HepG2 (cell line): ENCODE results near the gene NELL1. TPM values are rescaled to one million over a fixed set of nuclear protein-coding genes. Genes with fewer than 3 reads are reported as not detected.

ENCODE experiments used
- ATAC-seq: fragments of 200-7000 bp; cut with Tn5 transposase; 3 replicates; pipeline ENCODE4 v1.9.1; 2020; ENCODE audit warnings: mild to moderate bottlenecking, moderate library complexity
- BruUV-seq: library from RNA; stranded (reverse); fragments of 400-500 nt; replicated peaks from 2 replicates; lab custom pipeline; 2021; lab: Mats Ljungman, UMichigan
- CTCF ChIA-PET: fragments of 300-600 bp; formaldehyde crosslinking; extraction: SDS; loops from one replicate; lab custom pipeline; 2021; ENCODE audit warnings: low total read pairs, inconsistent platforms, low intra/inter-chr PET ratio; lab: Yijun Ruan, JAX
- POLR2A ChIA-PET: fragments of 350-600 bp; sonication (Branson Sonifier 250); formaldehyde crosslinking; loops from one replicate; lab custom pipeline; 2020; ENCODE audit warnings: antibody characterized with exemption, inconsistent platforms; lab: Yijun Ruan, JAX
- DNase-seq: peaks from one replicate; pipeline ENCODE4 v3.0.0-alpha.2; 2015; ENCODE audit warnings: low spot score
- FAIRE-seq: peaks from 3 replicates; lab custom pipeline; 2011; peaks lifted over from hg19 to GRCh38; lab: Jason Lieb, UNC
- H2AFZ ChIP-seq: one replicate; pipeline ENCODE4 v1.6.1; 2011; ENCODE audit warnings: low read length, inconsistent platforms
- H3K27ac ChIP-seq: fragments of 300-600 bp; 3 replicates; pipeline ENCODE4 v1.8.0; 2011; ENCODE audit warnings: mixed run types, mild to moderate bottlenecking, mixed read lengths, low read length, inconsistent platforms; ENCODE audit not compliant: insufficient read depth; ENCODE audit errors: extremely low read length
- H3K27me3 ChIP-seq, 2 experiments: fragments of 200-600 bp in 1 of 2; 2 replicates in 1 of 2; 3 replicates in 1 of 2; pipeline versions ENCODE4 v1.6.0 to v1.8.0; 2011; ENCODE audit warnings: low read length in 2 of 2, mild to moderate bottlenecking in 2 of 2, moderate library complexity in 2 of 2, inconsistent platforms in 1 of 2; ENCODE audit not compliant: insufficient read depth in 2 of 2, control insufficient read depth in 1 of 2
- H3K36me3 ChIP-seq, 2 experiments: fragments of 200-600 bp in 1 of 2; replicated peaks in 1 of 2; 2 replicates in 1 of 2; 3 replicates in 1 of 2; pipeline versions ENCODE4 v1.5.1 to v1.8.0; 2011; ENCODE audit warnings: low read length in 2 of 2, inconsistent platforms in 1 of 2; ENCODE audit not compliant: insufficient read depth in 2 of 2, control insufficient read depth in 1 of 2
- H3K4me1 ChIP-seq: 2 replicates; pipeline ENCODE4 v1.5.1; 2012; ENCODE audit warnings: low read length, inconsistent platforms; ENCODE audit not compliant: insufficient read depth
- H3K4me2 ChIP-seq: 2 replicates; pipeline ENCODE4 v1.6.0; 2011; ENCODE audit warnings: low read depth, low read length, inconsistent platforms
- H3K4me3 ChIP-seq, 3 experiments: fragments of 200-600 bp in 1 of 3; sonication (generic), shearing (Covaris generic) in 1 of 3; replicated peaks in 1 of 3; 2 replicates each; pipeline ENCODE4 v1.5.1; 2011 to 2016; ENCODE audit warnings: low read length in 3 of 3, inconsistent platforms in 2 of 3, low read depth in 2 of 3, mild to moderate bottlenecking in 2 of 3, control low read depth in 1 of 3, mixed read lengths in 1 of 3; ENCODE audit not compliant: insufficient read depth in 1 of 3
- H3K79me2 ChIP-seq: one replicate; pipeline ENCODE4 v1.6.1; 2011; ENCODE audit warnings: low read length, inconsistent platforms; ENCODE audit not compliant: insufficient read depth
- H3K9ac ChIP-seq: 2 replicates; pipeline ENCODE4 v1.6.0; 2011; ENCODE audit warnings: mild to moderate bottlenecking, low read depth, low read length, inconsistent platforms; ENCODE audit not compliant: insufficient read depth
- H3K9me3 ChIP-seq: 2 replicates; pipeline ENCODE4 v1.5.1; 2012; ENCODE audit warnings: mild to moderate bottlenecking, low read length
- H4K20me1 ChIP-seq: 2 replicates; pipeline ENCODE4 v1.6.0; 2011; ENCODE audit warnings: inconsistent platforms, mild to moderate bottlenecking, low read length, moderate library complexity; ENCODE audit not compliant: insufficient read depth
- CTCF ChIP-seq: sonication (generic); formaldehyde crosslinking; IDR thresholded peaks from 2 replicates; pipeline ENCODE4 v1.5.0; 2020; ENCODE audit warnings: mild to moderate bottlenecking, missing genetic modification reagents, moderate library complexity
- TAF1 ChIP-seq: sonication (generic); formaldehyde crosslinking; IDR thresholded peaks from 2 replicates; pipeline ENCODE4 v1.4.0; 2020; ENCODE audit warnings: missing genetic modification reagents
- THAP7 ChIP-seq: sonication (generic); formaldehyde crosslinking; IDR thresholded peaks from 2 replicates; pipeline ENCODE4 v1.8.1; 2023; ENCODE audit warnings: mild to moderate bottlenecking, missing genetic modification reagents
- ZNF350 ChIP-seq: sonication (generic); formaldehyde crosslinking; IDR thresholded peaks from 2 replicates; pipeline ENCODE4 v1.4.0; 2020; ENCODE audit warnings: mild to moderate bottlenecking, low read depth, missing genetic modification reagents, borderline replicate concordance
- ZNF407 ChIP-seq: sonication (generic); formaldehyde crosslinking; IDR thresholded peaks from one replicate; pipeline ENCODE4 v1.5.1; 2020; ENCODE audit warnings: mild to moderate bottlenecking, missing genetic modification reagents; ENCODE audit errors: not compliant biosample characterization
- WGBS: methylation state at CpG from one replicate; pipeline ENCODE4 v1.1.6; 2017; ENCODE audit warnings: low lambda C conversion rate; 5-methylcytosine and 5-hydroxymethylcytosine counted together
- in situ Hi-C: cut with HindIII; loops from 2 replicates; pipeline ENCODE4 v1.10.0; 2017; ENCODE audit warnings: low pct_unique_long_range_greater_than_20kb; ENCODE audit not compliant: extremely low pct_ligation_motif_present
- intact Hi-C: fragments of 100-400 bp; cut with micrococcal nuclease; formaldehyde crosslinking; loops from one replicate; pipeline ENCODE4 v1.10.0; 2022; ENCODE audit not compliant: unreplicated experiment
- polyA plus RNA-seq, 8 experiments: library from polyadenylated mRNA; depleted of rRNA in 3 of 8; stranded (reverse) in 7 of 8; unstranded in 1 of 8; fragments of >200 nt; fragmentation: Illumina TruSeq in 4 of 8; extraction: Trizol in 4 of 8; gene quantifications; 2 replicates each; pipeline versions ENCODE4 v1.2.1 to v1.2.3, GENCODE V29; 2011 to 2016; ENCODE audit warnings: low read depth in 4 of 8, missing spikeins in 1 of 8, mixed read lengths in 1 of 8; ENCODE audit not compliant: insufficient read depth in 1 of 8
- total RNA-seq, 5 experiments: library from RNA; depleted of rRNA; stranded (reverse); fragments of >200 nt; fragmentation: Illumina TruSeq; extraction: Trizol; gene quantifications; 2 replicates each; pipeline ENCODE4 v1.2.3, GENCODE V29; 2016; ENCODE audit warnings: low read depth in 1 of 5

The NELL1 gene
- total and polyA plus RNA-seq, 2 of the 13 experiments (the other 11 are each of a cell fraction or from before 2014, with no cell fraction given), result not detected

GRCh38 chr11:20739577-20739976 lies 70.2 kb downstream of the NELL1 start (continued):
- no peak for TF ChIP-seq ZNF407
- TF ChIP-seq TAF1 (CRISPR knock-in tag), result no peak
- no peak for TF ChIP-seq THAP7

GRCh38 chr11:20754933-20755332 lies 85.5 kb downstream of the NELL1 start:
- peak; percentile 46; the same call in 2 of the 3 replicates for ATAC-seq
- 2% methylated on average over 6 of the region's 6 CpGs for WGBS

More at GRCh38 chr11:20754933-20755332, 85.5 kb downstream of the NELL1 start:
- Histone ChIP-seq H3K4me2 (no peak overlapping the region), H3K9me3 (no peaks in the 10 kb centered on the region), H3K4me3 (no peak overlapping the region), H3K79me2 (no peaks in the 10 kb centered on the region), H2AFZ (no peak overlapping the region), H3K36me3 (no peaks in the 10 kb centered on the region), H3K27ac (no peak overlapping the region), H4K20me1 (no peaks in the 10 kb centered on the region), H3K4me1 (no peaks in the 10 kb centered on the region), H3K27me3 (no peaks in the 10 kb centered on the region; a peak in 1 of 5 replicates), H3K9ac (no peak overlapping the region)
- TF ChIP-seq CTCF (CRISPR knock-in tag) (0 out of 2 replicates have a peak, but pooled peaks have one; percentile 20), ZNF350 (no peak)
- intact Hi-C loops (no loop called here), in situ Hi-C loops (no loop called here)
- FAIRE-seq (no peak), DNase-seq (peak; percentile 2)
- POLR2A ChIA-PET, result no interaction called here
- BruUV-seq, result no TSS peak
- CTCF ChIA-PET, result no interaction called here
